CD4-positive, alpha-beta T cell (primary cell): ENCODE measurements around the gene MAP4K5. TPM values are rescaled to one million over a fixed set of nuclear protein-coding genes. Genes with fewer than 3 reads are reported as not detected.

Source experiments
- ATAC-seq: fragments of 200-7000 bp; cut with Tn5 transposase; one replicate; pipeline ENCODE4 v1.10.0; 2022; ENCODE audit warnings: mild to moderate bottlenecking; ENCODE audit not compliant: poor library complexity
- CTCF ChIA-PET: fragments of 350-600 bp; sonication (Branson Sonifier 250); formaldehyde crosslinking; loops from one replicate; lab custom pipeline; 2021; ENCODE audit warnings: antibody characterized with exemption, inconsistent platforms; lab: Charles Lee
- POLR2A ChIA-PET: fragments of 350-600 bp; sonication (Branson Sonifier 250); formaldehyde crosslinking; loops from one replicate; lab custom pipeline; 2021; ENCODE audit warnings: antibody characterized with exemption, inconsistent platforms; lab: Charles Lee
- DNase-seq, 14 experiments: peaks; one replicate each; pipeline ENCODE4 v3.0.0-alpha.2; 2013 to 2020; ENCODE audit warnings: mixed read lengths in 2 of 14
- H3K27ac ChIP-seq, 2 donors: one replicate each; pipeline versions ENCODE4 v1.5.1 to v1.7.0; 2013; ENCODE audit warnings: low read length in 2 of 2, low read depth in 1 of 2, mild to moderate bottlenecking in 1 of 2
- H3K27me3 ChIP-seq, 2 experiments: 1 replicate in 1 of 2; 2 replicates in 1 of 2; pipeline versions ENCODE4 v1.6.1 to v1.7.0; 2013; ENCODE audit warnings: low read length in 2 of 2, control low read depth in 1 of 2, mild to moderate bottlenecking in 1 of 2, moderate library complexity in 1 of 2; ENCODE audit not compliant: insufficient read depth in 2 of 2, control insufficient read depth in 1 of 2
- H3K36me3 ChIP-seq: one replicate; pipeline ENCODE4 v1.6.1; 2013; ENCODE audit warnings: low read length, control low read depth; ENCODE audit not compliant: insufficient read depth
- H3K4me1 ChIP-seq: one replicate; pipeline ENCODE4 v1.6.1; 2013; ENCODE audit warnings: low read length, control low read depth; ENCODE audit not compliant: insufficient read depth
- H3K4me3 ChIP-seq: one replicate; pipeline ENCODE4 v1.5.1; 2013; ENCODE audit warnings: mild to moderate bottlenecking, low read length, moderate library complexity
- H3K9me3 ChIP-seq, 2 experiments: 1 replicate in 1 of 2; 2 replicates in 1 of 2; pipeline versions ENCODE4 v1.6.1 to v1.7.0; 2013; ENCODE audit warnings: low read length in 2 of 2, mild to moderate bottlenecking in 2 of 2, control low read depth in 1 of 2, moderate library complexity in 1 of 2; ENCODE audit not compliant: control insufficient read depth in 1 of 2, insufficient read depth in 1 of 2
- H3K27ac Mint-ChIP-seq: one replicate; pipeline ENCODE4 v1.8.0; 2020; ENCODE audit warnings: mixed read lengths
- H3K27me3 Mint-ChIP-seq: one replicate; pipeline ENCODE4 v1.8.0; 2021; ENCODE audit warnings: mixed read lengths
- H3K36me3 Mint-ChIP-seq: one replicate; pipeline ENCODE4 v1.8.0; 2021; ENCODE audit warnings: low read depth, mixed read lengths
- H3K4me1 Mint-ChIP-seq: one replicate; pipeline ENCODE4 v1.8.0; 2021; ENCODE audit warnings: low read depth, mixed read lengths
- H3K4me3 Mint-ChIP-seq: one replicate; pipeline ENCODE4 v1.8.0; 2020; ENCODE audit warnings: mild to moderate bottlenecking, mixed read lengths
- H3K9me3 Mint-ChIP-seq: one replicate; pipeline ENCODE4 v1.8.0; 2020; ENCODE audit warnings: mixed read lengths
- intact Hi-C, 2 experiments: fragments of 100-400 bp; cut with DNase I in 1 of 2; cut with micrococcal nuclease in 1 of 2; formaldehyde crosslinking; loops; one replicate each; pipeline versions ENCODE4 v1.15.1 to v1.9.0; 2023 to 2025; cut with DNase I, micrococcal nuclease
- total RNA-seq, 174 experiments: library from RNA in 2 of 174; stranded (reverse) in 2 of 174; gene quantifications; one replicate each; pipeline ENCODE4 v1.2.3 and lab custom pipeline; 2021 to 2026
- TF ChIP-seq, protein P1 (sequence below): fragments of 200-600 bp; IDR thresholded peaks from one replicate; pipeline ENCODE4 v1.8.0; 2022; ENCODE audit warnings: antibody characterized with exemption, mild to moderate bottlenecking

The MAP4K5 gene
- total RNA-seq, 2 experiments from 2014 or later: 32.4 to 34.5 TPM

DNA sequence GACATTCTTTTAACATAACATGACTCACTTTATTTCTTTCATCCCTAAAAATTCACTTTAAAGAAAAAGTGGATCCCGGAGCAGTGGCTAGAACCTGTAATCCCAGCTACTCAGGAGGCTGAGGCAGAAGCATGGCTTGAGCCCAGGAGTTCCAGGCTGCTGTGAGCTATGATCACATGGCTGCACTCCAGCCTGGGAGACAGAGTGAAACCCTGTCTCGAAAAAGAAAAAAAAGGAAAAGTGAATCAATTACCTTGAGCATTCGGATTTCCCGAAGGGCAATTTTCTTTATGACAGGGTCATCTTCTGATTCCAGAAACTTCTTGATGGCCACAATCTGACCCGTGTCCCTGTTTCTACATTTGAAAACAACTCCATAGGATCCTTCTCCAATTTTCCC lies 136.9 kb downstream of the MAP4K5 start:
- ChIA-PET POLR2A (no interaction called here), CTCF (no interaction called here)
- no peak overlapping the region for H3K27ac Mint-ChIP-seq
- no peaks in the 10 kb centered on the region for H3K36me3 ChIP-seq
- H3K27me3 Mint-ChIP-seq: peaks cover 4% of the 10 kb centered on the region
- H3K36me3 Mint-ChIP-seq: no peaks in the 10 kb centered on the region
- ATAC-seq (no peak), DNase-seq (no peak)
- TF ChIP-seq, protein P1, sequence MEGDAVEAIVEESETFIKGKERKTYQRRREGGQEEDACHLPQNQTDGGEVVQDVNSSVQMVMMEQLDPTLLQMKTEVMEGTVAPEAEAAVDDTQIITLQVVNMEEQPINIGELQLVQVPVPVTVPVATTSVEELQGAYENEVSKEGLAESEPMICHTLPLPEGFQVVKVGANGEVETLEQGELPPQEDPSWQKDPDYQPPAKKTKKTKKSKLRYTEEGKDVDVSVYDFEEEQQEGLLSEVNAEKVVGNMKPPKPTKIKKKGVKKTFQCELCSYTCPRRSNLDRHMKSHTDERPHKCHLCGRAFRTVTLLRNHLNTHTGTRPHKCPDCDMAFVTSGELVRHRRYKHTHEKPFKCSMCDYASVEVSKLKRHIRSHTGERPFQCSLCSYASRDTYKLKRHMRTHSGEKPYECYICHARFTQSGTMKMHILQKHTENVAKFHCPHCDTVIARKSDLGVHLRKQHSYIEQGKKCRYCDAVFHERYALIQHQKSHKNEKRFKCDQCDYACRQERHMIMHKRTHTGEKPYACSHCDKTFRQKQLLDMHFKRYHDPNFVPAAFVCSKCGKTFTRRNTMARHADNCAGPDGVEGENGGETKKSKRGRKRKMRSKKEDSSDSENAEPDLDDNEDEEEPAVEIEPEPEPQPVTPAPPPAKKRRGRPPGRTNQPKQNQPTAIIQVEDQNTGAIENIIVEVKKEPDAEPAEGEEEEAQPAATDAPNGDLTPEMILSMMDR: no peak
- H3K4me3 Mint-ChIP-seq: peak overlapping the region; percentile 89
- no peaks in the 10 kb centered on the region for H3K27me3 ChIP-seq
- H3K4me1 Mint-ChIP-seq: peaks cover 12% of the 10 kb centered on the region
- intact Hi-C loops: loop anchor here in 1 of 2 experiments (5.0 kb wide), 1 partner anchor 33 kb away; no protein-coding TSS in a partner anchor
- no peaks in the 10 kb centered on the region for H3K9me3 ChIP-seq
- no peaks in the 10 kb centered on the region for H3K9me3 Mint-ChIP-seq
- peaks cover 12% of the 10 kb centered on the region for H3K4me1 ChIP-seq
- H3K4me3 ChIP-seq: no peak overlapping the region
- no peak overlapping the region for H3K27ac ChIP-seq

DNA sequence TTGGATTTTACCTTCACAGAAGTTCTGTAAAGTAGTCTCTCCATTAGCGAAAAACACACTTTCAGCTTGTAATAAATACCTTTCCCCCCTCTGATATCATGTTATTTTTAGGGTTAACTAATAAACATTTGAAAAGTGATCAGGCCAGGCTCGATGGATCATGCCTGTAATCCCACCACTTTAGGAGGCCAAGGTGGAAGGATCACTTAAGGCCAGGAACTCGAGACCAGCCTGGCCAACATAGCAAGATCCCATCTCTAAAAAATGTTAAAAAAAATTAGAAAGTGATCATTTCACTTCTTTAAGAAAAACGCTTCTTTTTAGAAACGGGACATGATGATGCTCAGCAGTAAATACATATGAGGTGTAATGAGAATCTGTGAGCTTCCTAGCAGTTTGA lies 137.7 kb downstream of the MAP4K5 start:
- H3K27ac Mint-ChIP-seq: no peak overlapping the region
- no peaks in the 10 kb centered on the region for H3K9me3 Mint-ChIP-seq
- ATAC-seq (no peak), DNase-seq (no peak)
- Histone ChIP-seq H3K4me3 (no peak overlapping the region), H3K4me1 (peaks cover 12% of the 10 kb centered on the region), H3K9me3 (no peaks in the 10 kb centered on the region), H3K27me3 (no peaks in the 10 kb centered on the region), H3K27ac (no peak overlapping the region), H3K36me3 (no peaks in the 10 kb centered on the region)
- TF ChIP-seq, protein P1: no peak
- ChIA-PET POLR2A (no interaction called here), CTCF (no interaction called here)
- H3K36me3 Mint-ChIP-seq: no peaks in the 10 kb centered on the region
- intact Hi-C loops: loop anchor here in 1 of 2 experiments (5.0 kb wide), 1 partner anchor 32 kb away; no protein-coding TSS in a partner anchor
- peaks cover 12% of the 10 kb centered on the region for H3K4me1 Mint-ChIP-seq
- H3K4me3 Mint-ChIP-seq: no peak overlapping the region
- H3K27me3 Mint-ChIP-seq: peaks cover 4% of the 10 kb centered on the region

DNA sequence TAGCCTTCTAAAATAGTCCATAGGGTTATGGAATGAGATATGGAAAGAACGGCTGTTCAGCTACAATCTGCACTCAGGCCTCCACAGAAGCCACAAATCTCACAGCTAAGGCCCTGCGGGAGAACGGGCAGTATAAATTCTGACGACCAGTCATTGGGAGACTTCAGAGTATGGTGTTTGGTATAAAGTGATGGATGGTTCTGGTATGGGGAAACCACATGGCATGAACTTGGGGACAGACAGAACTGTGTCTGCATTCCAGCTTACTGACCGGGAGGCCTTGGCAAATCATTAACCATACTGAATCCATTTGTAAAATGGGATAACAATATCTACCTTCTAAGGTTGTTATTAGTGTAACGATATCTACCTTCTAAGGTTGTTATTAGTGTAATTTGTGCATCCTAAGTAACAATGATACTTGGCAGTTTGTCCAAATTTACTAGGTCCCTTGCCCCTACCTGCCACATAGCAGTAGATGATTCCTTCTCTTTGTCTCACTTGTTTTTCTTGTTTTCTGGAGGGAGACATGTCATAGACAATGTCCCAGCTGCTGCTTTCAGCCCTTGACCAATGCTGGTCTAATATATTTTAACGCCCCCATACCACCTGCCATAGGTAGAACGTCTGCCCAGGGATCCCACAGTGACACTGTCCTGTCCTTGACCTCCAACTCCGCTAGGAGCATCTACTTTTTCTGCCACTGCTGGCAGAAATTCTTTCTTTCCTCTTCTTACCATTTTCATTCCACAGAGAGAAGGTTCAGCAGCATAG lies 142.5 kb downstream of the MAP4K5 start:
- DNase-seq: no peak
- no peaks in the 10 kb centered on the region for H3K9me3 ChIP-seq
- no peak for ATAC-seq
- intact Hi-C loops: no loop called here
- no peak overlapping the region for H3K27ac ChIP-seq
- H3K4me1 ChIP-seq: no peaks in the 10 kb centered on the region
- Mint-ChIP-seq H3K4me1 (no peaks in the 10 kb centered on the region), H3K9me3 (no peaks in the 10 kb centered on the region), H3K4me3 (no peak overlapping the region), H3K27me3 (no peaks in the 10 kb centered on the region), H3K36me3 (no peaks in the 10 kb centered on the region), H3K27ac (no peak overlapping the region)
- CTCF ChIA-PET: no interaction called here
- no peaks in the 10 kb centered on the region for H3K36me3 ChIP-seq
- POLR2A ChIA-PET: no interaction called here
- no peak overlapping the region for H3K4me3 ChIP-seq
- TF ChIP-seq, protein P1: no peak
- no peaks in the 10 kb centered on the region for H3K27me3 ChIP-seq
